ENCODE results near the gene ANAPC2. TPM values are rescaled to one million over a fixed set of nuclear protein-coding genes. Genes with fewer than 3 reads are reported as not detected.

The ANAPC2 gene
- total and polyA plus RNA-seq, 2 of the 4 experiments (the other 2 are of a cell fraction): 9.3 to 29.5 TPM

DNA sequence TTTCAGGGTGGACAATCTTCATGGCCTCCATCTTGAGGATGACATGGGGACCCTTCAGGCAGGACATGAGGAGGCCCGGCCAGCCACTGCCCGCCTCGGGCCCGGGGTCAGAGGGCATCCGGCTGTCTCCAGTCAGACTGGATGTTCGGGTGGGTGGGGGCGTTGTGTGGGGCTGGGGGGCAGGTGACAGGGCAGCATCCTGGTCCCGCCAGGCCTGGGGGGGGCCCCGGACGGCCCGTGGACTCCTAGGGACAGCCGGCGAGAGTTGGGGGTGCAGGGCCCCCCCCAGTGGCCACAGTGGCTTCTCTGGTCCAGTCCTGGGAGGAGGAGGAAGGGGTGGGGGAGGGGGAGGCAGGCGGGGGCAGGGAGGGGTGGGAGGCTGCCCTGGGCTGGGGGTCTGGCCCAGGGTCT is 32.7 kb upstream of the ANAPC2 start:
- H4K91ac ChIP-seq (ENCODE audit: insufficient read depth, low read depth, low read length): no peak overlapping the region
- no peak for DNase-seq
- no peak overlapping the region for H3K4me2 ChIP-seq (ENCODE audit: low read depth, low read length)
- peaks cover 0 to 4% of the 10 kb centered on the region in 2 experiments; a peak in 1 of 4 replicates for H3K79me1 ChIP-seq (ENCODE audit: low read depth in 1 of 2, low read length in 2 of 2)
- H3K56ac ChIP-seq (ENCODE audit: extremely low read depth, insufficient read depth, low read length): no peak overlapping the region
- no peaks in the 10 kb centered on the region for H4K20me1 ChIP-seq (ENCODE audit: insufficient read depth, low read length)
- TF ChIP-seq NFE2L2 (IDR thresholded peaks at IDR 0.05; ENCODE audit: low read depth, low read length) (no peak), POLR2A (IDR thresholded peaks at IDR 0.05; ENCODE audit: low read depth, low read length) (no peak), RCOR1 (IDR thresholded peaks at IDR 0.05; ENCODE audit: insufficient replicate concordance, low read length) (no peak), SMC3 (IDR thresholded peaks at IDR 0.05; ENCODE audit: low read depth, low read length) (no peak)
- CTCF ChIA-PET: no interaction called here
- no peak overlapping the region for H2AK9ac ChIP-seq (replicated peaks; ENCODE audit: low read depth, low read length, poor library complexity)
- ATAC-seq (ENCODE audit: low read depth): no peak
- no peak overlapping the region for H4K5ac ChIP-seq (ENCODE audit: low read depth, low read length)
- H3K4ac ChIP-seq (ENCODE audit: low read depth, low read length): no peak overlapping the region
- H2BK5ac ChIP-seq (ENCODE audit: low read depth, low read length, poor library complexity, severe bottlenecking): no peak overlapping the region
- H2BK15ac ChIP-seq (ENCODE audit: low read depth, low read length): no peak overlapping the region
- H3K36me3 ChIP-seq (ENCODE audit: control insufficient read depth, insufficient read depth, low read length): peaks cover 9% of the 10 kb centered on the region
- peaks cover 17% of the 10 kb centered on the region for H3K4me1 ChIP-seq (ENCODE audit: control insufficient read depth, insufficient read depth, low read length)
- no peaks in the 10 kb centered on the region for H3K9me3 ChIP-seq (ENCODE audit: control insufficient read depth, insufficient read depth, low read length)
- no CpG with 5 or more reads among the region's 14 CpGs for WGBS, 2 experiments (ENCODE audit: extremely low coverage in 2 of 2, insufficient read length in 1 of 2)
- no peaks in the 10 kb centered on the region for H3K27me3 ChIP-seq (ENCODE audit: control insufficient read depth, insufficient read depth, low read length)
- H4K8ac ChIP-seq (ENCODE audit: low read depth in 2 of 2, low read length in 2 of 2): no peak overlapping the region
- POLR2A ChIA-PET (ENCODE audit: unreplicated experiment): interaction anchor here (0.5 kb wide), 1 partner anchor 12 kb away, joined by 4 read pairs; no protein-coding TSS in a partner anchor
- H3K4me3 ChIP-seq (ENCODE audit: insufficient read depth, low read depth, low read length): no peak overlapping the region
- no peak overlapping the region for H2BK120ac ChIP-seq (ENCODE audit: low read depth, low read length)
- no peak overlapping the region for H3K23ac ChIP-seq (ENCODE audit: low read depth, low read length)
- no peak overlapping the region for H3K9ac ChIP-seq (ENCODE audit: low read depth, low read length)
- intact Hi-C loops (cut with micrococcal nuclease): no loop called here
- H3K14ac ChIP-seq (replicated peaks; ENCODE audit: low read depth, low read length): no peak overlapping the region
- no peak overlapping the region for H3K18ac ChIP-seq (ENCODE audit: low read depth, low read length)
- no peak overlapping the region for H3K27ac ChIP-seq (ENCODE audit: insufficient read depth, low read length)
- no peak overlapping the region for H2AFZ ChIP-seq (replicated peaks; ENCODE audit: low read length, poor library complexity)
- no peak overlapping the region for H2AK5ac ChIP-seq (ENCODE audit: low read depth, low read length)
- BruUV-seq (replicated peaks): no TSS peak
- in situ Hi-C loops (cut with MboI; ENCODE audit: low sequenced_read_pairs): no loop called here
- no peak overlapping the region for H2BK20ac ChIP-seq (ENCODE audit: low read depth, low read length)
- dilution Hi-C loops (cut with HindIII; ENCODE audit: low sequenced_read_pairs, unreplicated experiment): no loop called here
- H3K9me1 ChIP-seq (ENCODE audit: insufficient read depth, low read length): peaks cover 3% of the 10 kb centered on the region; the same call in 1 of the 2 replicates
